ENCODE data around the gene PSRC1. TPM values are rescaled to one million over a fixed set of nuclear protein-coding genes. Genes with fewer than 3 reads are reported as not detected.

The PSRC1 gene
- polyA plus RNA-seq, 1 of the 3 experiments (the other 2 are of a cell fraction) = 19.4 TPM

- Histone ChIP-seq H3K4me2 (no peak overlapping the region), H3K9me2 (no peaks in the 10 kb centered on the region), H3F3A (replicated peaks; ENCODE audit: insufficient read depth) (no peaks in the 10 kb centered on the region), H3K9me3 (no peaks in the 10 kb centered on the region), H2AFZ (ENCODE audit: low read depth) (no peak overlapping the region), H3K9ac (no peak overlapping the region), H3K27me3 (ENCODE audit: insufficient read depth) (no peaks in the 10 kb centered on the region), H3K79me2 (ENCODE audit: insufficient read depth) (no peaks in the 10 kb centered on the region), H3K4me1 (ENCODE audit: control insufficient read depth in 1 of 2, insufficient read depth in 2 of 2, low read depth in 1 of 2, low read length in 1 of 2) (peaks cover 0 to 22% of the 10 kb centered on the region in 2 experiments; a peak in 2 of 4 replicates), H4K20me1 (ENCODE audit: insufficient read depth) (no peaks in the 10 kb centered on the region), H3K36me3 (replicated peaks in 1 of 2; ENCODE audit: control insufficient read depth in 1 of 2, insufficient read depth in 2 of 2, low read length in 1 of 2) (peaks cover 0 to 5% of the 10 kb centered on the region in 2 experiments), H3K4me3 (ENCODE audit: low read depth in 2 of 2, low read length in 1 of 2) (peak overlapping the region in 1 of 2 experiments; percentile 2; a peak in 1 of 4 replicates), H3K27ac (ENCODE audit: low read depth in 2 of 2, low read length in 1 of 2) (peak overlapping the region in 1 of 2 experiments; percentile 0; a peak in 1 of 4 replicates)
- ChIA-PET POLR2A (interaction anchor here (0.7 to 1.0 kb wide), 2 partner anchors 134 to 164 kb away, joined by 3 to 4 read pairs; partner anchors contain the start of gene SORT1), CTCF (interaction anchor here (0.6 to 3.7 kb wide), 48 partner anchors 10 to 269 kb away, joined by 3 to 61 read pairs (median 5); partner anchors contain the start of genes CELSR2, ELAPOR1, MYBPHL and PSMA5)
- peak; percentile 98 for DNase-seq
- TF ChIP-seq USF2 (IDR thresholded peaks at IDR 0.05; ENCODE audit: borderline replicate concordance, low read depth, low read length) (no peak), REST (IDR thresholded peaks at IDR 0.05; ENCODE audit: low read depth, low read length) (0 out of 2 replicates have a peak, but pooled peaks have one; percentile 13), ZBTB33 (IDR thresholded peaks at IDR 0.05; ENCODE audit: borderline replicate concordance, low read depth) (peak; percentile 86; the same call in 1 of the 2 replicates), FOXJ3 (CRISPR knock-in tag; IDR thresholded peaks at IDR 0.05) (peak; percentile 66; the same call in 1 of the 2 replicates), CHD2 (IDR thresholded peaks at IDR 0.05; ENCODE audit: low read length, partially characterized antibody) (peak; percentile 50), POLR2AphosphoS5 (IDR thresholded peaks at IDR 0.05; ENCODE audit: low read depth, low read length) (no peak), RCOR1 (IDR thresholded peaks at IDR 0.05; ENCODE audit: low read length) (peak; percentile 46; the same call in 1 of the 2 replicates), SMC3 (IDR thresholded peaks at IDR 0.05; ENCODE audit: low read depth, low read length) (peak; percentile 89), RAD21 (IDR thresholded peaks at IDR 0.05; ENCODE audit: low read length) (peak; percentile 87), SIN3A (IDR thresholded peaks at IDR 0.05; ENCODE audit: borderline replicate concordance, low read depth, low read length) (0 out of 2 replicates have a peak, but pooled peaks have one; percentile 56), MXI1 (IDR thresholded peaks at IDR 0.05; ENCODE audit: low read depth, low read length) (peak; percentile 79), CTCF (IDR thresholded peaks at IDR 0.05) (peak; percentile 92), TEAD4 (IDR thresholded peaks at IDR 0.05; ENCODE audit: borderline replicate concordance, insufficient read depth) (no peak), GATA2 (CRISPR knock-in tag; IDR thresholded peaks at IDR 0.05) (no peak), MAX (IDR thresholded peaks at IDR 0.05; ENCODE audit: low read depth) (peak; percentile 79), JUND (IDR thresholded peaks at IDR 0.05) (no peak)
- WGBS (ENCODE audit: low lambda C conversion rate) = 55% methylated on average over 14 of the region's 29 CpGs
Measured at GRCh38 chr1:109263597-109264378, 19.2 kb downstream of the PSRC1 start.

All from SK-N-SH (cell line).